Hindlimb muscle (tissue), 1 donor: ENCODE data around the gene KLRC1. TPM values are rescaled to one million over a fixed set of nuclear protein-coding genes. Genes with fewer than 3 reads are reported as not detected.
"Not testable (repeated sequence)": the region's sequence is repeated elsewhere in the genome, so short reads cannot be mapped to it uniquely, and the experiment has no call there.

Source experiments
- DNase-seq: peaks from one replicate; pipeline ENCODE4 v3.0.0-alpha.2; 2013
- polyA plus RNA-seq: library from polyadenylated mRNA; unstranded; fragments of 120-200 nt; gene quantifications from one replicate; pipeline ENCODE4 v1.2.1, GENCODE V29; 2013; ENCODE audit not compliant: insufficient read length

Gene KLRC1
- 0.30 TPM for polyA plus RNA-seq

GRCh38 chr12:10453156-10453555 is at the start of gene KLRC1:
Gene KLRC1 (minus strand): TSS chr12:10453377. CDS start chr12:10451156, 2,221 bp downstream.
- DNase-seq: no peak

DNA sequence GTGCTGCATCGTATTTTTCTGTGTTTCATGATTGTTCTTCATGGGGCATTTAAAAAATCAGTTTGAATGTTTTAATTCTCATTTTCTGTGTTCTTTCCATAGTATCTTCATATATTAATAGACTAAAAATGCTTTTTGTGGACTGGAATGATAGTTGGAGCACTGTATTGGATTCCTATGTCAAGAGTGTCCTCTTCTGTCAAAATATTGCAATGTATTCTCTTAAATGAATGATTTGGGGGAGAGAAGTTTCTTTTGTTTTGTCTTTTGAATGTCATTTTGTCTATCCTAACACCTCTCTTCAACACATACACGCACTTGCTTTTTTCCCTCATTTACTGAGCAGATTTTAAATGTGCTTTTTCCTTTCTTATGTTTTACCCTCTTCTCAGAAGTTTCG is 47.9 kb upstream of the KLRC1 start:
- DNase-seq: no peak

- DNase-seq: no peak
These were observed 44.9 kb upstream of the KLRC1 start for GRCh38 chr12:10498042-10498441.

DNA sequence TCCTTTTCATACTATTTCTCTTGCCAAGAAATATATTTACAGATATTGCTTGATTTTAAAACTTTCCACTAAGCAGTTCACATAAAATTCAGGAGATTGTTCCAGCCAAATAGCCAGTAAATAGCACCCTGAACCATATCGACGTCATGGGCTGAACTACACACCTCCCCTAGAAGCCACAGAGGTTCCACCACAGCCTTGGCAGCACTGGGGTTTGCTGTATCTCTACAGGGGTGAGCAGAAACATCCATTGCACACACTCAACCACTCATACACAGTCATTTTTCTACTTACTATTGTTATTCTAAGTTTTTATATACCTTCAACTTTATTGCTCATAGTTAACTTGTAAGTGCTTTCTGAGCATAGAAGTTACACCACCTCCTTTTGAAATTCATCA is 44.4 kb upstream of the KLRC1 start:
- no peak for DNase-seq

GRCh38 chr12:10491766-10492165 is 38.6 kb upstream of the KLRC1 start:
- no peak for DNase-seq

GRCh38 chr12:10487328-10487727 is 34.2 kb upstream of the KLRC1 start:
- DNase-seq: not testable (repeated sequence)

DNA sequence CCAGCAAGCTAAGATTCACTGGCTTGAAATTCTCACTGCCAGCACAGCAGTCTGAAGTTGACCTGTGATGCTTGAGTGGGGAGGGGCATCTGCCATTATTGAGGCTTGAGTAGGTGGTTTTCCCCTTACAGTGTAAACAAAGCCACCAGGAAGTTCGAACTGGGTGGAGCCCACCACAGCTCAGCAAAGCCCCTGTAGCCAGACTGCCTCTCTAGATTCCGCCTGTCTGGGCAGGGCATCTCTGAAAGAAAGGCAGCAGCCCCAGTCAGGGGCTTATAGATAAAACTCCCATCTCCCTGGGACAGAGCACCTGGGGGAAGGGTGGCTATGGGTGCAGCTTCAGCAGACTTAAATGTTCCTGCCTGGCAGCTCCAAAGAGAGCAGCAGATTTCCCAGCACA is 28.7 kb upstream of the KLRC1 start:
- DNase-seq: not testable (repeated sequence)

- not testable (repeated sequence) for DNase-seq
These were observed 19.6 kb upstream of the KLRC1 start for GRCh38 chr12:10472808-10473207.

GRCh38 chr12:10469701-10470100 is 16.5 kb upstream of the KLRC1 start:
- no peak for DNase-seq

- DNase-seq: no peak
These were observed 13.1 kb upstream of the KLRC1 start for GRCh38 chr12:10466311-10466710.

GRCh38 chr12:10457760-10458159 is 4.6 kb upstream of the KLRC1 start:
- DNase-seq: no peak

DNA sequence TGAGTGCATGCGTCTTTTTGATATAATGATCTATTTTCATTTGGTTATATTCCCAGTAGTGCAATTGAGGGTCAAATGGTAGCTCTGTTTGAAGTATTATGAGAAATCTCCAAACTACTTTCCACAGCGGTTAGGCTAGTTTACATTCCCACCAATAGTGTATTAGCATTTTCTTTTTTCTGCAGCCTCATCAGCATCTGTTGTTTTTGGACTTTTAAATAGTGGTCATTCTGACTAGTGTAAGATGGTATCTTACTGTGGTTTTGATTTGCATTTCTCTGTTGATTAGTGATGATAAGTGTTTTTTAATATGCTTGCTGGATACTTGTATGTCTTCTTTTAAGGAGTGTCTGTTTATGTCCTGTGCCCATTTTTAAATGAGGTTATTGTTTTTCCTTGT is 3.7 kb upstream of the KLRC1 start:
- no peak for DNase-seq

GRCh38 chr12:10455766-10456165 is 2.6 kb upstream of the KLRC1 start:
- DNase-seq: no peak

- DNase-seq: no peak
These were observed 1.4 kb upstream of the KLRC1 start for GRCh38 chr12:10454531-10454930.

- DNase-seq: no peak
These were observed 4.9 kb downstream of the KLRC1 start for GRCh38 chr12:10448236-10448635.

GRCh38 chr12:10446052-10446451 is 7.1 kb downstream of the KLRC1 start:
- DNase-seq: not testable (repeated sequence)

DNA sequence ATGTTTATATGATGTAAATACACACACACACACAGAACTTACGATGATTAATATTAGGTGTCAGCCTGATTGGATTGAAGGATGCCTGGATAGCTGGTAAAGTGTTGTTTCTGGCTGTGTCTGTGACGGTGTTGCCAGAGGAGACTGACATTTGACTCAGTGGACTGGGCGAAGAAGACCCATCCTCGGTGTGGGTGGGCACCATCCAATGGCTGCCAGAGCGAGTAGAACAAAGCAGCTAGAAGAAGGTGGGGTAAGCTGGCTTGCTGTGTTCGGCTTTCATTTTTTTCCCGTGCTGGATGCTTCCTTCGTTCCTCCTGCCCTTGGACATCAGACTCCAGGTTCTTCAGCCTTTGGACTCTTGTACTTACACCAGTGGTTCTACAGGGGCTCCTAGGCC is 12.0 kb downstream of the KLRC1 start:
- not testable (repeated sequence) for DNase-seq

GRCh38 chr12:10439608-10440274 is 13.4 kb downstream of the KLRC1 start:
- DNase-seq: not testable (repeated sequence)

- not testable (repeated sequence) for DNase-seq
These were observed 15.6 kb downstream of the KLRC1 start for GRCh38 chr12:10437601-10438000.

GRCh38 chr12:10435816-10436215 is 17.4 kb downstream of the KLRC1 start, which contains the start of gene KLRC2:
Gene KLRC2 (minus strand): TSS chr12:10436010. CDS start chr12:10435986, 24 bp downstream.
- DNase-seq: not testable (repeated sequence)

- DNase-seq: not testable (repeated sequence)
These were observed 22.6 kb downstream of the KLRC1 start for GRCh38 chr12:10430623-10431022.

- not testable (repeated sequence) for DNase-seq
These were observed 27.2 kb downstream of the KLRC1 start for GRCh38 chr12:10425938-10426337.

- not testable (repeated sequence) for DNase-seq
These were observed 28.8 kb downstream of the KLRC1 start for GRCh38 chr12:10424260-10424899.

GRCh38 chr12:10422159-10422558 is 31.0 kb downstream of the KLRC1 start:
- not testable (repeated sequence) for DNase-seq
